Gastrocnemius medialis (tissue), 4 donors: ENCODE data around the gene FRAS1.

Experiments
- CTCF ChIP-seq, 5 experiments: fragments of 450-650 bp in 3 of 5; fragments of 200-600 bp in 2 of 5; sonication (generic) in 2 of 5; IDR thresholded peaks in 4 of 5; conservative IDR thresholded peaks in 1 of 5; 1 replicate in 4 of 5; 2 replicates in 1 of 5; pipeline ENCODE4 v1.5.1; 2016 to 2019; ENCODE audit warnings: antibody characterized with exemption in 5 of 5, mild to moderate bottlenecking in 3 of 5, moderate library complexity in 3 of 5
- POLR2A ChIP-seq, 2 donors: fragments of 450-650 bp; IDR thresholded peaks; one replicate each; pipeline ENCODE4 v1.6.1; 2017; ENCODE audit warnings: antibody characterized with exemption in 2 of 2, mild to moderate bottlenecking in 2 of 2, moderate library complexity in 2 of 2

DNA sequence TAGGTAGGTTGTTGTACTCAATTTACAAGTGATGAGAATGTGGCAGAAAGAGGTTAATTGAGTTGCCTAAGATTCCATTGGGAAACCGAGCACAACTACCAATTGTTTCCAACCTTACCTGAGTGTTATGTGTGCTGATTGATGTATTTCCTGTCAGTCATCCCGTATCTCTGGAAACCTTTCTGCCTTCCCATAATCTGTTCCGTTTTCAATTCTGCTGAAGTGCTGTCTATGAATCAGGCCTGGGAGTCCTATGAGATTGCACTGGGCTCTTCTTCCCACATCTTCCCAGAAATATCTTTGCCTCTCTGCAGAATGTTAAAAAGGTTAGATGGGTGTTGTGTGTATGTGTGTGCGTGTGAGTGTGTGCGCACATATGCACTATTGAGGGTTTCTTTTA is 264.9 kb downstream of the FRAS1 start:
- TF ChIP-seq POLR2A (IDR thresholded peaks at IDR 0.05) (no peak), CTCF (IDR thresholded peaks at IDR 0.05 in 4 of 5, conservative IDR thresholded peaks at IDR 0.05 in 1 of 5) (no peak)
